Measurements from ENCODE around the gene SGO2. TPM values are rescaled to one million over a fixed set of nuclear protein-coding genes. Genes with fewer than 3 reads are reported as not detected.

Gene SGO2
- total and polyA plus RNA-seq, 10 of the 15 experiments (the other 5 are each of a cell fraction or from before 2014, with no cell fraction given): 15.8 to 55.2 (median 24.3) TPM

DNA sequence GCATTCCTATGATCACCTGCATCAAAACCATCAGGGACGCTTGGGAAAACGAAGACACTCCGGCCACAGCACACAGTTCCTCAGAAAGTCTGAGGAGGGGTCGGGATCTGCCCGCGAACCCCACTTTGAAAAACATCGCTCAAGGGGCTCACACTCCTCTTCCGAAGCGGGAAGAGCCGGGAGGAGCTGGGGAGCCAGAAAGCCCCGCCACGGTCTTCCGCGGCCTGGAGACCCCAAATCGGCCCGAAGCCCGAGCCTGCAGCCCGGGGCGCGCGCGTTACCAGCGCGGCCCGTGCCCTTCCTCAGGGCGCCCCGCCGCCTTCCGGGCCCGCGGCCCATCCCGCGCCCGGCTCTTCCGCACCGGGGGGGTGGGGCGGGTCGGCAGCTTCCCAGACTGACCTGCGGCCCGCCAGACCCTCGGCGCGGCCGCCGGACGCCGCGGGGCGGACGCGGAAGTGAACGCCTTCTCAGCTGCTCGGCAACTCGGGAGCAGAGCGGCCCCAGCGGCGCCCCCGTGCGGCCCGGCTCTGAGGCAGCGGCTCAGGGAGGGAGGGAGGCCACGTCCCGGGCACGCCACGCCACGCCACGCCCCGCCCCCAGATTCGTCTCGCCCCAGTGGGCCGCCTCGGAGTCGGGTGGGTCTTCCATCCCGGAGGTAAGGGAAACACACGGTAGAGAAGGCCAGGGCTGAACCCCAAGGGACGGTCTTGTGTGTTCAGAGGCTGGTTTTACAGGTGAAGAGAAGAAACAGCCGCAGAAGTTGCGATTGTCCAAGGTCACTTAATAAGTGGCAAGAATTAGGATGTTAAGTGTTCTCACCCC, 16.2 kb upstream of the SGO2 start, which contains the start of gene KCTD18 (continued):
- TF ChIP-seq SMC3 (IDR thresholded peaks at IDR 0.05; ENCODE audit: borderline replicate concordance, low read length): peak; percentile 48; the same call in 1 of the 2 replicates
- TF ChIP-seq CREB1 (IDR thresholded peaks at IDR 0.05; ENCODE audit: low read depth): peak; percentile 53; the same call in 1 of the 2 replicates
- no peak for TF ChIP-seq ZNF274 (IDR thresholded peaks at IDR 0.05; ENCODE audit: insufficient read depth, insufficient read length)
- TF ChIP-seq, protein P1, sequence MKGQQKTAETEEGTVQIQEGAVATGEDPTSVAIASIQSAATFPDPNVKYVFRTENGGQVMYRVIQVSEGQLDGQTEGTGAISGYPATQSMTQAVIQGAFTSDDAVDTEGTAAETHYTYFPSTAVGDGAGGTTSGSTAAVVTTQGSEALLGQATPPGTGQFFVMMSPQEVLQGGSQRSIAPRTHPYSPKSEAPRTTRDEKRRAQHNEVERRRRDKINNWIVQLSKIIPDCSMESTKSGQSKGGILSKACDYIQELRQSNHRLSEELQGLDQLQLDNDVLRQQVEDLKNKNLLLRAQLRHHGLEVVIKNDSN (IDR thresholded peaks at IDR 0.05; ENCODE audit: borderline replicate concordance, extremely low read length, insufficient read depth, low read depth, low read length): no peak
- no peak for TF ChIP-seq CUX1 (IDR thresholded peaks at IDR 0.05; ENCODE audit: insufficient replicate concordance, low read depth, low read length)
- peak; percentile 61; the same call in 1 of the 2 replicates for TF ChIP-seq POLR2AphosphoS5 (IDR thresholded peaks at IDR 0.05; ENCODE audit: low read length)
- TF ChIP-seq CHD2 (IDR thresholded peaks at IDR 0.05; ENCODE audit: borderline replicate concordance, low read depth, low read length): peak; percentile 75; the same call in 1 of the 2 replicates
- no peak for TF ChIP-seq SREBF1 (IDR thresholded peaks at IDR 0.05; ENCODE audit: low read length)
- TF ChIP-seq ZBTB40 (IDR thresholded peaks at IDR 0.05; ENCODE audit: borderline replicate concordance): no peak
- TF ChIP-seq NR2C1 (IDR thresholded peaks at IDR 0.05): peak; percentile 55; the same call in 1 of the 2 replicates
- peak; percentile 99 for TF ChIP-seq GATAD2B (conservative IDR thresholded peaks at IDR 0.05; ENCODE audit: low read depth)
- TF ChIP-seq SMAD1 (IDR thresholded peaks at IDR 0.05; ENCODE audit: low read depth, partially characterized antibody): no peak

Data from GM12878 (cell line).